Stomach (tissue), 4 donors: ENCODE results near the gene UCHL5.

ENCODE experiments used
- CTCF ChIP-seq, 7 experiments: fragments of 450-650 bp in 4 of 7; fragments of 200-600 bp in 3 of 7; sonication (generic) in 3 of 7; IDR thresholded peaks; one replicate each; pipeline ENCODE4 v1.5.1; 2016 to 2019; ENCODE audit warnings: antibody characterized with exemption in 7 of 7, control low read depth in 2 of 7, mild to moderate bottlenecking in 1 of 7
- POLR2A ChIP-seq, 4 donors: fragments of 450-650 bp; IDR thresholded peaks; one replicate each; pipeline ENCODE4 v1.6.1; 2016; ENCODE audit warnings: antibody characterized with exemption in 4 of 4, control low read depth in 2 of 4, mild to moderate bottlenecking in 1 of 4, moderate library complexity in 1 of 4
- POLR2AphosphoS5 ChIP-seq, 3 donors: sonication (generic); formaldehyde crosslinking; IDR thresholded peaks; one replicate each; pipeline ENCODE4 v1.6.1; 2016; ENCODE audit warnings: antibody characterized with exemption in 3 of 3

- TF ChIP-seq POLR2A (IDR thresholded peaks at IDR 0.05) = no peak
- no peak for TF ChIP-seq CTCF (IDR thresholded peaks at IDR 0.05)
- TF ChIP-seq POLR2AphosphoS5 (IDR thresholded peaks at IDR 0.05) = no peak
Measured at GRCh38 chr1:193060115-193060403, 899 bp upstream of the UCHL5 start.
